HepG2 (cell line): ENCODE results near the gene TENM3. TPM values are rescaled to one million over a fixed set of nuclear protein-coding genes. Genes with fewer than 3 reads are reported as not detected.

ENCODE experiments used
- ATAC-seq: fragments of 200-7000 bp; cut with Tn5 transposase; 3 replicates; pipeline ENCODE4 v1.9.1; 2020; ENCODE audit warnings: mild to moderate bottlenecking, moderate library complexity
- BruUV-seq: library from RNA; stranded (reverse); fragments of 400-500 nt; replicated peaks from 2 replicates; lab custom pipeline; 2021; lab: Mats Ljungman, UMichigan
- CTCF ChIA-PET: fragments of 300-600 bp; formaldehyde crosslinking; extraction: SDS; loops from one replicate; lab custom pipeline; 2021; ENCODE audit warnings: low total read pairs, inconsistent platforms, low intra/inter-chr PET ratio; lab: Yijun Ruan, JAX
- POLR2A ChIA-PET: fragments of 350-600 bp; sonication (Branson Sonifier 250); formaldehyde crosslinking; loops from one replicate; lab custom pipeline; 2020; ENCODE audit warnings: antibody characterized with exemption, inconsistent platforms; lab: Yijun Ruan, JAX
- DNase-seq: peaks from one replicate; pipeline ENCODE4 v3.0.0-alpha.2; 2015; ENCODE audit warnings: low spot score
- FAIRE-seq: peaks from 3 replicates; lab custom pipeline; 2011; peaks lifted over from hg19 to GRCh38; lab: Jason Lieb, UNC
- H2AFZ ChIP-seq: one replicate; pipeline ENCODE4 v1.6.1; 2011; ENCODE audit warnings: low read length, inconsistent platforms
- H3K27ac ChIP-seq: fragments of 300-600 bp; 3 replicates; pipeline ENCODE4 v1.8.0; 2011; ENCODE audit warnings: mixed run types, mild to moderate bottlenecking, mixed read lengths, low read length, inconsistent platforms; ENCODE audit not compliant: insufficient read depth; ENCODE audit errors: extremely low read length
- H3K27me3 ChIP-seq, 2 experiments: fragments of 200-600 bp in 1 of 2; 2 replicates in 1 of 2; 3 replicates in 1 of 2; pipeline versions ENCODE4 v1.6.0 to v1.8.0; 2011; ENCODE audit warnings: low read length in 2 of 2, mild to moderate bottlenecking in 2 of 2, moderate library complexity in 2 of 2, inconsistent platforms in 1 of 2; ENCODE audit not compliant: insufficient read depth in 2 of 2, control insufficient read depth in 1 of 2
- H3K36me3 ChIP-seq, 2 experiments: fragments of 200-600 bp in 1 of 2; replicated peaks in 1 of 2; 2 replicates in 1 of 2; 3 replicates in 1 of 2; pipeline versions ENCODE4 v1.5.1 to v1.8.0; 2011; ENCODE audit warnings: low read length in 2 of 2, inconsistent platforms in 1 of 2; ENCODE audit not compliant: insufficient read depth in 2 of 2, control insufficient read depth in 1 of 2
- H3K4me1 ChIP-seq: 2 replicates; pipeline ENCODE4 v1.5.1; 2012; ENCODE audit warnings: low read length, inconsistent platforms; ENCODE audit not compliant: insufficient read depth
- H3K4me2 ChIP-seq: 2 replicates; pipeline ENCODE4 v1.6.0; 2011; ENCODE audit warnings: low read depth, low read length, inconsistent platforms
- H3K4me3 ChIP-seq, 3 experiments: fragments of 200-600 bp in 1 of 3; sonication (generic), shearing (Covaris generic) in 1 of 3; replicated peaks in 1 of 3; 2 replicates each; pipeline ENCODE4 v1.5.1; 2011 to 2016; ENCODE audit warnings: low read length in 3 of 3, inconsistent platforms in 2 of 3, low read depth in 2 of 3, mild to moderate bottlenecking in 2 of 3, control low read depth in 1 of 3, mixed read lengths in 1 of 3; ENCODE audit not compliant: insufficient read depth in 1 of 3
- H3K79me2 ChIP-seq: one replicate; pipeline ENCODE4 v1.6.1; 2011; ENCODE audit warnings: low read length, inconsistent platforms; ENCODE audit not compliant: insufficient read depth
- H3K9ac ChIP-seq: 2 replicates; pipeline ENCODE4 v1.6.0; 2011; ENCODE audit warnings: mild to moderate bottlenecking, low read depth, low read length, inconsistent platforms; ENCODE audit not compliant: insufficient read depth
- H3K9me3 ChIP-seq: 2 replicates; pipeline ENCODE4 v1.5.1; 2012; ENCODE audit warnings: mild to moderate bottlenecking, low read length
- H4K20me1 ChIP-seq: 2 replicates; pipeline ENCODE4 v1.6.0; 2011; ENCODE audit warnings: inconsistent platforms, mild to moderate bottlenecking, low read length, moderate library complexity; ENCODE audit not compliant: insufficient read depth
- ATF7-NPFF ChIP-seq: sonication (generic); formaldehyde crosslinking; IDR thresholded peaks from 2 replicates; pipeline ENCODE4 v1.8.1; 2023; ENCODE audit warnings: mild to moderate bottlenecking, low read depth, missing genetic modification reagents, moderate library complexity
- CEBPB ChIP-seq: IDR thresholded peaks from 2 replicates; pipeline ENCODE4 v1.6.1; 2011; ENCODE audit warnings: low read depth, low read length, improper control_type of control experiment, borderline replicate concordance
- NBN ChIP-seq: fragments of 450-650 bp; conservative IDR thresholded peaks from 2 replicates; pipeline ENCODE4 v1.6.1; 2017
- PAF1 ChIP-seq: IDR thresholded peaks from 2 replicates; pipeline ENCODE4 v1.6.1; 2016; ENCODE audit warnings: missing genetic modification reagents, missing compliant biosample characterization
- PHF21A ChIP-seq: sonication (generic); formaldehyde crosslinking; IDR thresholded peaks from 2 replicates; pipeline ENCODE4 v1.5.0; 2020; ENCODE audit warnings: mild to moderate bottlenecking, missing genetic modification reagents
- TP53 ChIP-seq: sonication (generic); formaldehyde crosslinking; conservative IDR thresholded peaks from 2 replicates; pipeline ENCODE4 v1.4.0; 2020; ENCODE audit warnings: missing genetic modification reagents
- TRAFD1 ChIP-seq: sonication (generic); formaldehyde crosslinking; IDR thresholded peaks from 2 replicates; pipeline ENCODE4 v1.5.1; 2020; ENCODE audit warnings: missing genetic modification reagents, mild to moderate bottlenecking, borderline replicate concordance
- U2AF2 ChIP-seq: fragments of 200-400 bp; formaldehyde crosslinking; IDR thresholded peaks from 2 replicates; pipeline ENCODE4 v1.6.1; 2017; ENCODE audit warnings: low read depth, mild to moderate bottlenecking, low read length
- ZBTB2 ChIP-seq: sonication (generic); formaldehyde crosslinking; IDR thresholded peaks from 2 replicates; pipeline ENCODE4 v1.8.0; 2022; ENCODE audit warnings: low read depth, missing genetic modification reagents
- ZFP37 ChIP-seq: sonication (generic); formaldehyde crosslinking; IDR thresholded peaks from 2 replicates; pipeline ENCODE4 v1.4.0; 2020; ENCODE audit warnings: missing genetic modification reagents, borderline replicate concordance
- ZFP82 ChIP-seq: sonication (generic); formaldehyde crosslinking; IDR thresholded peaks from 2 replicates; pipeline ENCODE4 v1.5.1; 2020; ENCODE audit warnings: mild to moderate bottlenecking, missing genetic modification reagents, borderline replicate concordance
- ZKSCAN1 ChIP-seq: fragments of 150-350 bp; IDR thresholded peaks from 2 replicates; pipeline ENCODE4 v1.6.1; 2014; ENCODE audit warnings: low read length
- ZNF180 ChIP-seq: sonication (generic); formaldehyde crosslinking; IDR thresholded peaks from 2 replicates; pipeline ENCODE4 v1.4.0; 2020; ENCODE audit warnings: low read depth, missing genetic modification reagents, borderline replicate concordance
- ZNF232 ChIP-seq: sonication (generic); formaldehyde crosslinking; IDR thresholded peaks from 2 replicates; pipeline ENCODE4 v1.4.0; 2020; ENCODE audit warnings: missing genetic modification reagents, borderline replicate concordance
- ZNF790 ChIP-seq: sonication (generic); formaldehyde crosslinking; IDR thresholded peaks from 2 replicates; pipeline ENCODE4 v1.8.0; 2022; ENCODE audit warnings: missing genetic modification reagents, mild to moderate bottlenecking, borderline replicate concordance
- ZSCAN20 ChIP-seq: sonication (generic); formaldehyde crosslinking; IDR thresholded peaks from 2 replicates; pipeline ENCODE4 v1.4.0; 2020; ENCODE audit warnings: missing genetic modification reagents, mild to moderate bottlenecking, borderline replicate concordance
- in situ Hi-C: cut with HindIII; loops from 2 replicates; pipeline ENCODE4 v1.10.0; 2017; ENCODE audit warnings: low pct_unique_long_range_greater_than_20kb; ENCODE audit not compliant: extremely low pct_ligation_motif_present
- intact Hi-C: fragments of 100-400 bp; cut with micrococcal nuclease; formaldehyde crosslinking; loops from one replicate; pipeline ENCODE4 v1.10.0; 2022; ENCODE audit not compliant: unreplicated experiment
- polyA plus RNA-seq, 8 experiments: library from polyadenylated mRNA; depleted of rRNA in 3 of 8; stranded (reverse) in 7 of 8; unstranded in 1 of 8; fragments of >200 nt; fragmentation: Illumina TruSeq in 4 of 8; extraction: Trizol in 4 of 8; gene quantifications; 2 replicates each; pipeline versions ENCODE4 v1.2.1 to v1.2.3, GENCODE V29; 2011 to 2016; ENCODE audit warnings: low read depth in 4 of 8, missing spikeins in 1 of 8, mixed read lengths in 1 of 8; ENCODE audit not compliant: insufficient read depth in 1 of 8
- total RNA-seq, 5 experiments: library from RNA; depleted of rRNA; stranded (reverse); fragments of >200 nt; fragmentation: Illumina TruSeq; extraction: Trizol; gene quantifications; 2 replicates each; pipeline ENCODE4 v1.2.3, GENCODE V29; 2016; ENCODE audit warnings: low read depth in 1 of 5

TENM3 gene
- total and polyA plus RNA-seq, 2 of the 13 experiments (the other 11 are each of a cell fraction or from before 2014, with no cell fraction given), result 0.04 TPM; not detected in 1

GRCh38 chr4:182684796-182685195 is 441.6 kb downstream of the TENM3 start:
- Histone ChIP-seq H3K36me3 (no peaks in the 10 kb centered on the region), H3K4me1 (no peaks in the 10 kb centered on the region), H4K20me1 (no peaks in the 10 kb centered on the region), H3K4me2 (no peak overlapping the region), H3K79me2 (no peaks in the 10 kb centered on the region), H3K9me3 (no peaks in the 10 kb centered on the region), H3K27me3 (no peaks in the 10 kb centered on the region), H3K27ac (no peak overlapping the region), H3K4me3 (no peak overlapping the region), H2AFZ (no peak overlapping the region), H3K9ac (no peak overlapping the region)
- no TSS peak for BruUV-seq
- FAIRE-seq, result no peak
- CTCF ChIA-PET, result no interaction called here
- no peak for DNase-seq
- in situ Hi-C loops, result no loop called here
- ATAC-seq, result no peak
- POLR2A ChIA-PET, result no interaction called here
- intact Hi-C loops, result no loop called here
- no peak for TF ChIP-seq ZNF790 (CRISPR knock-in tag)
- no peak for TF ChIP-seq ZFP37 (CRISPR knock-in tag)
- no peak for TF ChIP-seq TP53
- no peak for TF ChIP-seq ZNF232
- no peak for TF ChIP-seq ZSCAN20 (CRISPR knock-in tag)
- no peak for TF ChIP-seq ZFP82 (CRISPR knock-in tag)
- no peak for TF ChIP-seq PAF1 (CRISPR knock-in tag)
- no peak for TF ChIP-seq ZKSCAN1
- TF ChIP-seq ATF7-NPFF (CRISPR knock-in tag), result no peak
- TF ChIP-seq NBN, result no peak
- TF ChIP-seq CEBPB, result no peak
- TF ChIP-seq ZBTB2, result no peak
- no peak for TF ChIP-seq U2AF2
- TF ChIP-seq PHF21A (CRISPR knock-in tag), result no peak
- TF ChIP-seq ZNF180 (CRISPR knock-in tag), result no peak
- no peak for TF ChIP-seq TRAFD1
